ENCODE results near the gene ZNF329. TPM values are rescaled to one million over a fixed set of nuclear protein-coding genes. Genes with fewer than 3 reads are reported as not detected.

ZNF329 gene
- total and polyA plus RNA-seq, 2 of the 13 experiments (the other 11 are each of a cell fraction or from before 2014, with no cell fraction given), result 3.8 to 9.6 TPM

- no peak for TF ChIP-seq HNF4G (IDR thresholded peaks at IDR 0.05; ENCODE audit: borderline replicate concordance, low read depth, low read length)
- peak; percentile 34 for TF ChIP-seq HNF4G (CRISPR knock-in tag; IDR thresholded peaks at IDR 0.05; ENCODE audit: borderline replicate concordance, low read depth)
- TF ChIP-seq ZNF747 (CRISPR knock-in tag; IDR thresholded peaks at IDR 0.05; ENCODE audit: borderline replicate concordance), result peak; percentile 62; the same call in 1 of the 2 replicates
- TF ChIP-seq AGO1 (IDR thresholded peaks at IDR 0.05; ENCODE audit: low read depth, low read length, poor library complexity, severe bottlenecking), result no peak
- no peak for TF ChIP-seq ZMAT3 (CRISPR knock-in tag; conservative IDR thresholded peaks at IDR 0.05)
- peak; percentile 57; the same call in 1 of the 2 replicates for TF ChIP-seq TRAFD1 (CRISPR knock-in tag; IDR thresholded peaks at IDR 0.05; ENCODE audit: borderline replicate concordance)
- TF ChIP-seq TFE3 (CRISPR knock-in tag; IDR thresholded peaks at IDR 0.05), result no peak
- peak; percentile 73; the same call in 1 of the 2 replicates for TF ChIP-seq ZNF414 (CRISPR knock-in tag; IDR thresholded peaks at IDR 0.05)
- peak; percentile 76; the same call in 1 of the 2 replicates for TF ChIP-seq MYC (CRISPR knock-in tag; IDR thresholded peaks at IDR 0.05; ENCODE audit: borderline replicate concordance)
- peak; percentile 53; the same call in 1 of the 2 replicates for TF ChIP-seq ELF4 (CRISPR knock-in tag; IDR thresholded peaks at IDR 0.05; ENCODE audit: borderline replicate concordance)
- no peak for TF ChIP-seq PRMT3 (CRISPR knock-in tag; IDR thresholded peaks at IDR 0.05; ENCODE audit: borderline replicate concordance, low read depth)
- no peak for TF ChIP-seq HOXA7 (CRISPR knock-in tag; IDR thresholded peaks at IDR 0.05)
- no peak for TF ChIP-seq BCLAF1 (IDR thresholded peaks at IDR 0.05)
- no peak for TF ChIP-seq ZNF83 (CRISPR knock-in tag; IDR thresholded peaks at IDR 0.05; ENCODE audit: borderline replicate concordance)
- no peak for TF ChIP-seq ZMYM3 (CRISPR knock-in tag; IDR thresholded peaks at IDR 0.05)
- TF ChIP-seq CEBPG (CRISPR knock-in tag; IDR thresholded peaks at IDR 0.05), result peak; percentile 59
- TF ChIP-seq ELF1 (CRISPR knock-in tag; IDR thresholded peaks at IDR 0.05), result peak; percentile 99
- TF ChIP-seq, protein P1, sequence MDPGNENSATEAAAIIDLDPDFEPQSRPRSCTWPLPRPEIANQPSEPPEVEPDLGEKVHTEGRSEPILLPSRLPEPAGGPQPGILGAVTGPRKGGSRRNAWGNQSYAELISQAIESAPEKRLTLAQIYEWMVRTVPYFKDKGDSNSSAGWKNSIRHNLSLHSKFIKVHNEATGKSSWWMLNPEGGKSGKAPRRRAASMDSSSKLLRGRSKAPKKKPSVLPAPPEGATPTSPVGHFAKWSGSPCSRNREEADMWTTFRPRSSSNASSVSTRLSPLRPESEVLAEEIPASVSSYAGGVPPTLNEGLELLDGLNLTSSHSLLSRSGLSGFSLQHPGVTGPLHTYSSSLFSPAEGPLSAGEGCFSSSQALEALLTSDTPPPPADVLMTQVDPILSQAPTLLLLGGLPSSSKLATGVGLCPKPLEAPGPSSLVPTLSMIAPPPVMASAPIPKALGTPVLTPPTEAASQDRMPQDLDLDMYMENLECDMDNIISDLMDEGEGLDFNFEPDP (CRISPR knock-in tag; conservative IDR thresholded peaks at IDR 0.05), result no peak
- TF ChIP-seq RBAK (CRISPR knock-in tag; IDR thresholded peaks at IDR 0.05), result 0 out of 2 replicates have a peak, but pooled peaks have one; percentile 10
- no peak for TF ChIP-seq ZNF101 (CRISPR knock-in tag; IDR thresholded peaks at IDR 0.05; ENCODE audit: borderline replicate concordance, low read depth)
Measured at GRCh38 chr19:58154679-58155648, 4.4 kb upstream of the ZNF329 start (continued).
